Small intestine (tissue), 16 donors: ENCODE measurements around the gene PI4K2B. TPM values are rescaled to one million over a fixed set of nuclear protein-coding genes. Genes with fewer than 3 reads are reported as not detected.

ENCODE experiments used
- DNase-seq, 2 donors: peaks; one replicate each; pipeline versions ENCODE4 v3.0.0 to v3.0.0-alpha.2; 2013
- FAIRE-seq: peaks from 2 replicates; lab custom pipeline; 2012; peaks lifted over from hg19 to GRCh38; lab: Jason Lieb, UNC
- H3K27ac ChIP-seq, 3 donors: one replicate each; pipeline ENCODE4 v1.5.1; 2013; ENCODE audit warnings: low read length in 2 of 3, mild to moderate bottlenecking in 2 of 3, control low read depth in 1 of 3, inconsistent platforms in 1 of 3, low read depth in 1 of 3, moderate library complexity in 1 of 3
- H3K27me3 ChIP-seq, 3 donors: one replicate each; pipeline ENCODE4 v1.6.1; 2013; ENCODE audit warnings: low read length in 3 of 3, inconsistent platforms in 1 of 3; ENCODE audit not compliant: control insufficient read depth in 3 of 3, insufficient read depth in 3 of 3
- H3K36me3 ChIP-seq, 3 donors: one replicate each; pipeline ENCODE4 v1.6.1; 2013; ENCODE audit warnings: low read length in 3 of 3, inconsistent platforms in 1 of 3, low read depth in 1 of 3, mild to moderate bottlenecking in 1 of 3, moderate library complexity in 1 of 3; ENCODE audit not compliant: control insufficient read depth in 3 of 3, insufficient read depth in 2 of 3
- H3K4me1 ChIP-seq, 3 donors: one replicate each; pipeline ENCODE4 v1.6.1; 2013; ENCODE audit warnings: low read length in 2 of 3, inconsistent platforms in 1 of 3, low read depth in 1 of 3, mild to moderate bottlenecking in 1 of 3, moderate library complexity in 1 of 3; ENCODE audit not compliant: control insufficient read depth in 3 of 3, insufficient read depth in 2 of 3
- H3K4me3 ChIP-seq, 3 donors: one replicate each; pipeline ENCODE4 v1.5.1; 2013; ENCODE audit warnings: low read length in 3 of 3, control low read depth in 1 of 3, inconsistent platforms in 1 of 3, low read depth in 1 of 3, mild to moderate bottlenecking in 1 of 3, moderate library complexity in 1 of 3
- H3K9me3 ChIP-seq, 2 donors: one replicate each; pipeline ENCODE4 v1.6.1; 2013; ENCODE audit warnings: low read depth in 1 of 2, low read length in 1 of 2; ENCODE audit not compliant: control insufficient read depth in 2 of 2, insufficient read depth in 1 of 2
- WGBS, 3 donors: extraction: QIAGEN DNeasy Blood & Tissue Kit; methylation state at CpG; one replicate each; pipeline ENCODE4 v1.1.7; 2013; 5-methylcytosine and 5-hydroxymethylcytosine counted together
- long read RNA-seq, 10 donors: transcript quantifications; one replicate each; lab custom pipeline, GENCODE V29; 2026
- polyA plus RNA-seq, 4 donors: library from polyadenylated mRNA; stranded (reverse) in 3 of 4; unstranded in 1 of 4; fragments of 200-250 nt in 3 of 4; fragments of 120-200 nt in 1 of 4; gene quantifications; one replicate each; pipeline versions ENCODE4 v1.2.1 to v1.2.3, GENCODE V29; 2013
- donor health status: healthy with polysubstance abuse.
- donor health status: control.
- donor health status: control.
- donor health status: Bipolar disorder and iron deficiency.
- donor health status: healthy.

Gene PI4K2B
- polyA plus RNA-seq: 10 to 100 TPM; 24.2 to 93.3 (median 50.2) TPM
- long read RNA-seq, donor 1, transcript PI4K2B-201 (10 exons, 3,540 nt): major isoform, 6 of 12 reads
- long read RNA-seq, donor 1, partial matches to known transcripts: 6 of 12 reads
- long read RNA-seq, donor 1, other reads (novel, unspliced or antisense): 0 of 12 reads
- long read RNA-seq, donor 2, partial matches to known transcripts: 0 of 4 reads
- long read RNA-seq, donor 2, other reads (novel, unspliced or antisense): 0 of 4 reads
- long read RNA-seq, donor 3, partial matches to known transcripts: 5 of 8 reads
- long read RNA-seq, donor 3, other reads (novel, unspliced or antisense): 0 of 8 reads
- long read RNA-seq, donor 4: 0 reads
- long read RNA-seq, donor 5: 0 reads
- long read RNA-seq, donor 6, partial matches to known transcripts: 0 of 4 reads
- long read RNA-seq, donor 6, other reads (novel, unspliced or antisense): 0 of 4 reads
- long read RNA-seq, donor 7: 0 reads
- long read RNA-seq, donor 8: 0 reads
- long read RNA-seq, donor 9: 0 reads
- long read RNA-seq, donor 10, partial matches to known transcripts: 0 of 3 reads
- long read RNA-seq, donor 10, other reads (novel, unspliced or antisense): 0 of 3 reads

DNA sequence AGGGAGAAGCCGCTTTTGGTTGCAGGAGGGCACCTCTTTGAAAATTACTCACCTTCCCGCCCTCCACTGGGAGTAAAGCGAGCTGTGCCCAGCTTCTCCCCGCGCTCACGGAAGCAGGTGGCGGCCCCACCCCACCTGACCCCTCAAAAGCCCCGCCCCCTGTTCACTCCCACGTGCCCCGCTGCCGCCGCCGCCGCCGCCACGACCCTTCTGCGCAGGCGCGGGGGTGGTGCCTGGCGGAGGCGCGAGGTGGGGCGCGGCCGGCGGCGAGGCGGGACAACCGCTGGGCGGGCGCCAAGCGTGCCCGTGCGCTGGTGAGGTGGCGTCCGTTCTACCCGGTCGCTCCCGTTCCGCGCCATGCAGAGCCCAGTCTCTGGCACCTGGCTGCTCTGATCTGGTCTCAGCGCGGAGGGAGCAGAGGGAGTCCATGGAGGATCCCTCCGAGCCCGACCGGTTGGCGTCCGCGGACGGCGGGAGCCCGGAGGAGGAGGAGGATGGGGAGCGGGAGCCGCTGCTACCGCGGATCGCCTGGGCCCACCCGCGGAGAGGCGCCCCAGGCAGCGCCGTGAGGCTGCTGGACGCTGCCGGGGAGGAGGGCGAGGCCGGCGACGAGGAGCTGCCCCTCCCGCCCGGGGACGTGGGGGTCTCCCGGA is at the start of gene PI4K2B:
TSS of gene PI4K2B (plus strand) at position 297 of the 653 bp plus-strand sequence. CDS start at position 428, 131 bp downstream.
- DNase-seq: peak; percentile 95 to 96
- H3K27me3 ChIP-seq: no peaks in the 10 kb centered on the region
- peaks cover 0 to 8% (median 0%) of the 10 kb centered on the region in 3 donors for H3K4me1 ChIP-seq
- peak within 1 kb of the TSS; percentile 99 for H3K27ac ChIP-seq
- no peak for FAIRE-seq
- H3K4me3 ChIP-seq: peak within 1 kb of the TSS; percentile 93 to 96 (median 95)
- WGBS, 3 donors: 0 to 1% (median 1%) methylated on average over 39 to 72 of the region's 72 CpGs
- H3K36me3 ChIP-seq: no peaks in the 10 kb centered on the region
- H3K9me3 ChIP-seq: peaks cover 0 to 16% of the 10 kb centered on the region in 2 donors

DNA sequence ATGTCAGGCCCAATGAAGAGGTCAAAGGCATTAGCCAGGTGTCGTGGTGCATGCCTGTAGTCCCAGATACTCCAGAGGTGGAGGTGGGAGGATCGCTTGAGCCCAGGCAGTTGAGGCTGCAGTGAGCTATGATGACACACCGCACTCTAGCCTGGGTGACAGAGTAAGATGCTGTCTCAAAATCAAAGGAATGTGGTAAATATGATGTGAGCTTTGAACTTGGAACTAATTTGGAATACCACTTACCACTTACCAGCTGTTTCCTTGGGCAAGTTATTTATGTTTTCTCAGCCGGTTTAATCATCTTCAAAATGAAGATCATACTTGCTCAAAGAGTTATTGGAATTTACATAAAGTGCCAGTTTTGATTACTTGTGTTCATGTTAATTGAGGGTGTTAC is 49.8 kb upstream of the PI4K2B start:
- Histone ChIP-seq H3K4me3 (no peak overlapping the region), H3K4me1 (peaks cover 0 to 2% (median 0%) of the 10 kb centered on the region in 3 donors), H3K9me3 (no peaks in the 10 kb centered on the region), H3K27me3 (no peaks in the 10 kb centered on the region), H3K36me3 (no peaks in the 10 kb centered on the region), H3K27ac (no peak overlapping the region)
- FAIRE-seq (no peak), DNase-seq (no peak)
- WGBS, 3 donors: 84 to 86% (median 84%) methylated on average over 4 of the region's 4 CpGs

DNA sequence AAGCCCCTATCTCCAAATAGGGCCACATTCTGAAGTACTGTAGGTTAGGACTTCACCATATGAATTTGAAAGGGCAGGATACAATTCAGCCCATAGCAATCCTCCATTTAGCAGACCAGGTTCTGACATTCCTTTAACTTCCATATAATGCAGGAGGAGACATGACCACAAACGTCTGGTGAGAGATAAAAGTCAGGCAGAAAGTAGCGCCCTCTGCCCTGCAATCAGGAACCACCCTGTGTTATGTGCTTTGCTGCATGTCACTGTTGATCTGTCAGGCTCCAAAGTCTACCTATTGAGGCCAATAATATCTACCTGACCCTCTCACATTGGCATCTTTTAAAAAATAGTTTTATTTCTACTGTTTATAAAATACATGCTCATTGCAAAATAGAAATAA is 43.4 kb upstream of the PI4K2B start:
- Histone ChIP-seq H3K4me1 (no peaks in the 10 kb centered on the region), H3K4me3 (no peak overlapping the region), H3K27ac (peak overlapping the region in 2 of 3 donors; percentile 30 to 65), H3K9me3 (no peaks in the 10 kb centered on the region), H3K36me3 (peaks cover 0 to under 1% (median 0%) of the 10 kb centered on the region in 3 donors), H3K27me3 (no peaks in the 10 kb centered on the region)
- no peak for FAIRE-seq
- WGBS, 3 donors: 14 to 46% (median 38%) methylated on average over 2 of the region's 2 CpGs
- DNase-seq: peak; percentile 70 to 74

DNA sequence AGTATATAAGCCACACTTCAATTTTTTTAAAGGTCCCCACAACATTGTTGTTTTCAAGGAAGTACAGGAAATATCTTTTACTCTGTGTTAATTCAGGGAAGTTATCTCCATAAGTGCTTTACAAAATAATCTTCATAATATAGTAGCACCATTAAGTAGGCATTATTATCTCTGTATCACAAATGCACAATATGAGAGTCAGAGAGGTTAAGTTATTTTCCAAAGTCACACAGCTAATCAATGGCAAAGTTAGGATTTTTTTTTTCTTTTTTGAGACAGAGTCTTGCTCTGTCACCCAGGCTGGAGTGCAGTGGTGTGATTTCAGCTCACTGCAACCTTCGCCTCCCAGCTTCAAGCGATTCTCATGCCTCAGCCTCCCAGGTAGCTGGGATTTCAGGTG is 35.1 kb upstream of the PI4K2B start:
- 99 to 100% (median 100%) methylated on average over 2 of the region's 2 CpGs for WGBS, 3 donors

DNA sequence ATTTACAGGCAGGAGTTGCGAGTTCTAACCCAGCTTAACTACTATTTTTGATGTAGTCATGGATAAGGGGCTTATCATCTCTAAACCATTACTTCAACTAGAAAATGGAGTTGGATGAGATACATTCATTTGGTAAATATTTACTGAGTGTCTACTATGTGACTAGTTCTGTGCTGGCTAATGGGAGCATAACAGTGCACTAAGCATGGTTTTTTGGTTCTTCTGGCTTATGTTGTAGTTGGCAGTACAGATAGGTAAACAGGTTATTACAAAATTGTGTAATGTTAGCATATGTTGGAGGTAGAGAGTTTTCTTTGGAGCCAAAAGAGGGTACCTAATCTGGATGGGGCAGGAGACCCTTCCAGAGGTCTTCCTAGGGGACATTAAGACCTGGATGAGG is 25.8 kb upstream of the PI4K2B start:
- H3K27ac ChIP-seq: no peak overlapping the region
- peaks cover 0 to 21% of the 10 kb centered on the region in 2 donors for H3K9me3 ChIP-seq
- H3K36me3 ChIP-seq: no peaks in the 10 kb centered on the region
- H3K27me3 ChIP-seq: no peaks in the 10 kb centered on the region
- H3K4me1 ChIP-seq: no peaks in the 10 kb centered on the region
- H3K4me3 ChIP-seq: no peak overlapping the region
- FAIRE-seq (no peak), DNase-seq (no peak)
- 96 to 97% (median 97%) methylated on average over 1 of the region's 1 CpG for WGBS, 3 donors

More for the DNA sequence above, 35.1 kb upstream of the PI4K2B start:
- Histone ChIP-seq H3K4me3 (no peak overlapping the region), H3K27ac (no peak overlapping the region), H3K36me3 (peaks cover 0 to 2% (median 2%) of the 10 kb centered on the region in 3 donors), H3K9me3 (no peaks in the 10 kb centered on the region), H3K27me3 (no peaks in the 10 kb centered on the region), H3K4me1 (no peaks in the 10 kb centered on the region)
- no peak for FAIRE-seq
- no peak for DNase-seq

DNA sequence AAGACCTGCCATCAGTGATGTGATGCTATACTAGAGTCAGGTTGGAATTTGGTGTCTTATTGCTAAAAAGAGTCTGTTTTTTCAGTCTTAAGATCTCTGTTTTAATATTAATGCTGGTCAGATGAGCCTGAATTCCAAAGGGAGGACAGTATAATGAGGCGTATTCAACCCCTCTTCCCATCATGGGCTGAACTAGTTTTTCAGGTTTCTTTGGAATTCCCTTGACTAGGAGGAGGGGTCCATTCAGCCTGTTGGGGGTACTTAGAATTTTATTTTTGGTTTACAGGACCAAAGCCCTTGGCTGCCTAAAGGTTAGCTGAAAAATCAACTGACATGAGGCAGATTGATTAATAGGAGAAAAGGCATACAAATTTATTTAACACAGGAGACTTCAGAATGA is 24.1 kb upstream of the PI4K2B start:
- Histone ChIP-seq H3K27ac (no peak overlapping the region), H3K4me3 (no peak overlapping the region), H3K9me3 (peaks cover 0 to 22% of the 10 kb centered on the region in 2 donors), H3K27me3 (no peaks in the 10 kb centered on the region), H3K36me3 (no peaks in the 10 kb centered on the region), H3K4me1 (peaks cover 0 to 7% (median 3%) of the 10 kb centered on the region in 3 donors)
- FAIRE-seq: no peak
- WGBS, 3 donors: 81 to 88% (median 87%) methylated on average over 1 of the region's 1 CpG
- no peak for DNase-seq

DNA sequence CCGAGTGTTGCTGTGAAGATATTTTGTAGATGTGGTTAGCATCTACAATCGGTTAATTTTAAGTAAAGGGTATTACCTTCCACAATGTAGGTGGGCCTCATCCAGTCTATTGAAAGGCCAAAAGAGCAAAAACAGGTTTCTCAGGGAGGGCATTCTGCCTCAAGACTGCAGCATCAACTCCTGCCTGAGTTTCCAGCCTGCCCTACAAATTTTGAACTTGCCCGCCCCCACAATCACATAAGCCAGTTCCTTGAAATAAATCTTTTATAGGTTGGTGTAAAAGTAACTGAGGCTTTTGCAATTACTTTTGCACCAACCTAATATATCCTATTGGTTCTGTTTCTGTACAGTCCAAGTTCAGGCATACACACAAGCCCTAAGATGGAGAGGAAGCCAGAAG is 22.1 kb upstream of the PI4K2B start:
- Histone ChIP-seq H3K9me3 (peaks cover 0 to 22% of the 10 kb centered on the region in 2 donors), H3K4me1 (peaks cover 0 to 14% (median 3%) of the 10 kb centered on the region in 3 donors), H3K27me3 (no peaks in the 10 kb centered on the region), H3K36me3 (no peaks in the 10 kb centered on the region), H3K27ac (no peak overlapping the region), H3K4me3 (no peak overlapping the region)
- FAIRE-seq (no peak), DNase-seq (no peak)
- 93 to 98% (median 98%) methylated on average over 3 of the region's 3 CpGs for WGBS, 3 donors

DNA sequence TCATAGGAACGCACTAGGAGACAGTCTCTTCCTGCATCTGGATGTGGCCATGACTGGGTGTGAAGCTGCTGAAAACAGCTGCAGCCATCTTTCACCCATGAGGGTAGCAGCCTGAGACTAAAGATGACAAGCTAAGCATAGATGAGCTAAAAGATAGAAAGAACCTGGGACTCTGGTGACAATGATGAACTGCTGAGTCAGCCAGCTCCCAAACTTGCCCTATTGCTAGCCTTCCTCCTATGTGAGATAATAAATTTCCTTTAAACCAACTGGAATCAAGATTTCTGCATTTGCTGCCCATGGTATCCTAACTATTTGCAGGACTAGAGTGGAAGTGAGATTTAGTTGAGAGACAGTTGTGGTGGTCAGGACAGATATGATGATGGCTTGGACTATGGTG is 21.0 kb upstream of the PI4K2B start:
- DNase-seq (peak in 1 of 2 donors; percentile 22), FAIRE-seq (no peak)
- H3K4me3 ChIP-seq: no peak overlapping the region
- H3K36me3 ChIP-seq: no peaks in the 10 kb centered on the region
- H3K9me3 ChIP-seq: peaks cover 0 to 22% of the 10 kb centered on the region in 2 donors
- H3K27me3 ChIP-seq: no peaks in the 10 kb centered on the region
- H3K27ac ChIP-seq: peak overlapping the region in 1 of 3 donors; percentile 71
- 96 to 100% (median 100%) methylated on average over 1 of the region's 1 CpG for WGBS, 3 donors
- peaks cover 0 to 14% (median 3%) of the 10 kb centered on the region in 3 donors for H3K4me1 ChIP-seq
